Measurements from ENCODE around the gene EPHA3. TPM values are rescaled to one million over a fixed set of nuclear protein-coding genes. Genes with fewer than 3 reads are reported as not detected.

The EPHA3 gene
- total and polyA plus RNA-seq, 2 donors (not counting 3 experiments of a cell fraction or from before 2014, with no cell fraction given): not detected

GRCh38 chr3:89472101-89472500 is 364.7 kb downstream of the EPHA3 start:
- FAIRE-seq: no peak
- CTCF ChIA-PET: no interaction called here

More at GRCh38 chr3:89472101-89472500, 364.7 kb downstream of the EPHA3 start:
- H4K20me1 ChIP-seq (replicated peaks; ENCODE audit: control insufficient read depth, extremely low read depth, insufficient read depth, low read length): no peaks in the 10 kb centered on the region
- no peak overlapping the region for H3K4me2 ChIP-seq (ENCODE audit: insufficient read depth, low read length)
- no peaks in the 10 kb centered on the region for H3K27me3 ChIP-seq (ENCODE audit: control insufficient read depth in 2 of 2, insufficient read depth in 2 of 2, low read length in 2 of 2)
- H3K9me3 ChIP-seq (replicated peaks; ENCODE audit: control insufficient read depth, insufficient read depth, low read length): peaks cover 2% of the 10 kb centered on the region
- TF ChIP-seq POLR2AphosphoS5 (IDR thresholded peaks at IDR 0.05; ENCODE audit: insufficient read depth, low read depth, low read length) (no peak), JUN (IDR thresholded peaks at IDR 0.05; ENCODE audit: borderline replicate concordance, insufficient read depth, insufficient read length, low read depth) (no peak), EZH2 (IDR thresholded peaks at IDR 0.05; ENCODE audit: borderline replicate concordance, low read depth, low read length, severe bottlenecking) (no peak), GATA2 (IDR thresholded peaks at IDR 0.05; ENCODE audit: insufficient read depth, insufficient read length, low read depth, low read length) (no peak), CTCF (IDR thresholded peaks at IDR 0.05; ENCODE audit: extremely low read depth in 1 of 2, insufficient read depth in 1 of 2, low read depth in 1 of 2, low read length in 2 of 2) (no peak), MAX (IDR thresholded peaks at IDR 0.05; ENCODE audit: insufficient read depth, insufficient read length) (no peak), MYC (IDR thresholded peaks at IDR 0.05; ENCODE audit: low read depth, low read length) (no peak), POLR2A (IDR thresholded peaks at IDR 0.05; ENCODE audit: low read depth, low read length) (no peak), FOS (IDR thresholded peaks at IDR 0.05; ENCODE audit: borderline replicate concordance, insufficient read depth, low read length) (no peak)
- dilution Hi-C loops (cut with MboI; ENCODE audit: extremely low pct_ligation_motif_present, low sequenced_read_pairs): no loop called here
- H3K79me2 ChIP-seq (ENCODE audit: control insufficient read depth, insufficient read depth, low read length): no peaks in the 10 kb centered on the region
- no peak overlapping the region for H3K9ac ChIP-seq (replicated peaks; ENCODE audit: extremely low read depth, insufficient read depth, low read length)
- DNase-seq (ENCODE audit: low read depth, low spot score): no peak
- POLR2A ChIA-PET: no interaction called here
- H3K27ac ChIP-seq (ENCODE audit: insufficient read depth, low read depth, low read length): no peak overlapping the region
- H2AFZ ChIP-seq (ENCODE audit: low read depth, low read length): no peak overlapping the region
- no peaks in the 10 kb centered on the region for H3K9me1 ChIP-seq (replicated peaks; ENCODE audit: control insufficient read depth, extremely low read depth, insufficient read depth, low read length)
- intact Hi-C loops (cut with micrococcal nuclease): no loop called here
- no peak overlapping the region for H3K4me3 ChIP-seq (replicated peaks in 1 of 3; ENCODE audit: insufficient read depth in 1 of 3, low read depth in 1 of 3, low read length in 3 of 3)
- no peaks in the 10 kb centered on the region for H3K4me1 ChIP-seq (ENCODE audit: control insufficient read depth, extremely low read depth, insufficient read depth, low read length)
- H3K36me3 ChIP-seq (ENCODE audit: control insufficient read depth in 2 of 2, extremely low read depth in 1 of 2, insufficient read depth in 2 of 2, low read length in 2 of 2): no peaks in the 10 kb centered on the region
- BruUV-seq (replicated peaks): no TSS peak
